Measurements from ENCODE around the gene KRTAP10-1.
"Not testable (repeated sequence)": the region's sequence is repeated elsewhere in the genome, so short reads cannot be mapped to it uniquely, and the experiment has no call there.

Gene KRTAP10-1

DNA sequence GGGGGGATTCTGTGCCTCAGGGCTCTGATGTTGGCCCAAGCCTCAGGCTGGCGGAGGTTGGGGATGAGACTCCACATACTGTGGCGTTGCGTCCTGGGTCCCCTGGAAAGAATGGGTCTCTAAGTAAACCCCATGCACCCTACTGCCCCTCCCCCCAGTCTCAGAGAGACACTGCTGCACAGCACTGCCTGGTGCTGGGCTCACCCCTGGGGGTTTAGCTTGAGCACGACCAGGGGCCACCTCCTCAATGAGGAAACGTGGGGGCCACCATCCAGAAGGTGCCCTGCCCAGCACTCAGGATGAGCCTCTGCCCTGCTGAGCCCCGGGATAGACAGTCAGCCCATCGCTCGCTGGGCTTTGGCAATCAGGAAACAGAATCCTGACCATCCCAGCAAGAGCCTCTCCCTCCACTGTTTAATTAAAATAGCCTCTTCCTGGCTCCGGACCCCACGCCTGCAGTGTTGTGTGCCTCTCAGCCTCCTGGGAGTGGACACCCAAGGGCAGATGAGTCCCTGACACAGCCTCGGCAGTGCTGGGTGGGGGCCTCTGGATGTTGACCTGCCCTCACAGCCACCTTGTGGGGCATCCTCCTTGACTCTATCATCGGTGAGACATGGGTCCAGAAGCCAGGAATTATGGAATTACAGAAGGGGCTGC lies 30.0 kb upstream of the KRTAP10-1 start:
- DNase-seq: no peak

DNA sequence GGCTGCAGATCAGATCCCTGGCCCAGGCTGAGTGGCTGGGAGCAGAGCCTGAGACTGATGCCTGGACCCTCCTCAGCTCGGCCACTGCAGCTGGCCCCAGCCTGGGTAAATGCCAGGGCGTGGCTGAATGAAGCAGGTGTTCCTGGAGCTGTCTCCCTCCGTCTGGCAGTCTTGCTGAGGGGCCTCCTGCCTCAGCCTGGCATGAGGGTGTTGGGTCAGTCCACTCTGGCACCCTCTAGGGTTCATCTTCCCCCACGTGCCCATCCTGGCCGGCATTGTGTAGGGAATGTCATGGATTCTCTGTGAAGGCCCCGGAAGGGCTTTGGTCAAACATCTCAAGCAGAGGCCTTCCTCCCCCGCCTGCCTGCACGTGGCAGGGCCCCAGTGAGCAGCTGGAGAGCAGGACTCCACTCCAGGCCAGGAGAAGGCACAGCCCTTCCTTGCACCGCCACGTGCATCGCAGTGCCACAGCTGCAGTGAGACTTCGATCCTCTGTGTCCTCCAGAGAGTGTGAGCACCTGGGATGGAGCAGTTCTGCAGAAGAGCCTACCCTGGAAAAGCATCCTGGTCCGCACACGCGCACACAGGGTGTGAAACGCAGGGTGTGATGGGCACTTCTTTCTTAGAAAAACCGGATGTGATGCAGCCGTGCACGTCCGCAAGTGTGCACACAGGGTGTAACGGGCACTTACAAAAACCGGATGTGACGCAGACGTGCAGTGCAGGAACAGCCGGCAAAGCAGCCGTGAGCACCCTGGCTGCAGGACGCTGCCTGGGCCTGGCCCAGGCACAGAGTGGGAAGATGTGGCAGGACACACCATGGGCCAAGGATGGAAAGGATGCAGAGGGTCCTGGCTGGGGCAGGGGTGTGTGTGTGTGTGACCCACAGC lies 28.9 kb upstream of the KRTAP10-1 start:
- peak; percentile 98 to 99 for DNase-seq

DNA sequence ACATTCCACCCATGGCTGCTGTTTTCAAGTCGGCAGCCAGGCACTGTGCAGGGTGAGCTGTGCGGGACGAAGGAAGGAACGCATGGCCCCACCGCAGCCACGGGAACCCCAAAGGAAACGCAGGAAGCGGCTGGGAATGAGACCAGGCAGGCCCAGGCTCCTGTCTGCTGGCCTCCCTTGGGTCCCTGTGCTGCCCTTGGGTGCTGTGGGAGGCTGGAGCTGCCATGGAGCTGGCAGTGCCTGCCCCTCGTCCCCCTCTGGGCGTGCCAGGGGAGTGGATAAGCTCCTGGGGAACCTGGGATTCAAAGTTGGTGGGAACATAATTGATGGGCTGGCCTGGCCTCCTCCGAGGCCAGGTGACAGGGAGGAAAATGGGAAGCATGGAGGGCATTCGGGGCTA lies 28.3 kb upstream of the KRTAP10-1 start:
- DNase-seq: no peak

DNA sequence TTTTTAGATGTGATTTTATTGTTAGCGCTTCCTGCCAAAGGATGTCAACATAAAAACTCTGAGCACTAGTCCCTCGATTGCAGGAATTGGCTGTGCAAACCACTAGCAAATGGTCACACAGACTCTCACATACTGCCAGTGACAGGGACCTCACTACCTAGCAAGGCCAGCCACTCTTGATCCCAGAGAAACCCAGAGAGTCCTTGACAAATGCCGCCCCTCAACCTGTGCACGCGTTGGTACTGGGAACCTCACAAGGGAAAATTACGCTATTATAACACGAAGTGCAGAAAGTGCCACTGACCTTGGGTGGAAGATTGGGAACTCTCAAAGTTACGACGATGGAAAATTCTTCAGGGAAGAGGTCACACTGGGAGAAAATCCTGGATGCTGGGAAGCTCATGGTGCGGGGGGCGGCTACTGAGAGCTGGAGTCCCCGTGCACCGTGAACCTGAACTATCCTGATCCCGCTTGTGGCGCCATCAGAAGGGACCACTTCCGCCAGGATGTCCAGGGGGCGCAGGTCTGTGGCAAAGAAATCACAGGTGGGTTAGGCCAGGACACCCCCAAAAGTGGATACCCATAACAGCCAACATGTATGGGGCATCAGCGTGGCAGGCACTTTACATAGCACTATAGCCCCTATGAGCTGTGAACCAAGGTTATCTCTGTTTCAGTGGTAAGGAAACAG lies 27.6 kb upstream of the KRTAP10-1 start:
- DNase-seq: no peak

- DNase-seq: no peak
These were observed 26.4 kb upstream of the KRTAP10-1 start for GRCh38 chr21:44566403-44566802.

- DNase-seq: no peak
These were observed 25.0 kb upstream of the KRTAP10-1 start for GRCh38 chr21:44564886-44565598.

DNA sequence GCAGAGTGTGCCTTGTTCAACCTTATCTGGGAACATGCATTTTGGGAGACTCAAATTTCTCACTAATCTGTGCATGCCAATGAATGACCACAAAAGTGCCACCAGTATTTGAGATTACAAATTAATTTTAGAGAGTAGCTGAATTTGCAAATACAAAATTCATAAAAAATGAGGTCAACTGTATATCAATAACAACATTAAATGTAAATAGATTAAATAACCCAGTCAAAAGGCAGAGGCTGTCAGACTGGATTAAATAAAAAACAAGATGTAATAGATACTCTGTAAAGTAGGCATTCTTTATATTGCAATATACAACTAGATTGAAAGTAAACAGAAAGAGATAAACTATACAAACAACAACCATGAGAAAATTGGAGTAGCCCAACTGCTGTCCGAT lies 24.1 kb upstream of the KRTAP10-1 start:
- DNase-seq: no peak

- no peak for DNase-seq
These were observed 18.7 kb upstream of the KRTAP10-1 start, which contains the start of gene KRTAP10-3 for GRCh38 chr21:44558695-44559094. Gene KRTAP10-3 (minus strand): TSS chr21:44558795. CDS start chr21:44558715, 80 bp downstream.

DNA sequence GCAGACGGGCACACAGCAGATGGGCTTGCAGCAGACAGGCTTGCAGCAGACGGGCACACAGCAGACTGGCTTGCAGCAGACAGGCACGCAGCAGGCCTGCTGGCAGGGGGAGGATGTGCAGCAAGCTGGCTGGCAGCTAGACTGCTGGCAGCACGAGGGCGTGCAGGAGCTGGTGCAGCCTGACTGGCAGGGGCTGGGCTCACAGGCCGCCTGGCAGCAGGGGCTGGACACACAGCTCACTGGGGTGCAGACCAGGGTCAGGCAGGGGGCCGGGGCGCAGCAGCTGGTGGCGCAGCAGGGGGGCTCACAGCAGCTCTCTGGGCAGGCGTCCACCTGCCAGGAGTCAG lies 18.3 kb upstream of the KRTAP10-1 start:
- DNase-seq: not testable (repeated sequence)

GRCh38 chr21:44557491-44558328 lies 17.7 kb upstream of the KRTAP10-1 start:
- DNase-seq: no peak

GRCh38 chr21:44556879-44557278 lies 16.9 kb upstream of the KRTAP10-1 start:
- DNase-seq: no peak

DNA sequence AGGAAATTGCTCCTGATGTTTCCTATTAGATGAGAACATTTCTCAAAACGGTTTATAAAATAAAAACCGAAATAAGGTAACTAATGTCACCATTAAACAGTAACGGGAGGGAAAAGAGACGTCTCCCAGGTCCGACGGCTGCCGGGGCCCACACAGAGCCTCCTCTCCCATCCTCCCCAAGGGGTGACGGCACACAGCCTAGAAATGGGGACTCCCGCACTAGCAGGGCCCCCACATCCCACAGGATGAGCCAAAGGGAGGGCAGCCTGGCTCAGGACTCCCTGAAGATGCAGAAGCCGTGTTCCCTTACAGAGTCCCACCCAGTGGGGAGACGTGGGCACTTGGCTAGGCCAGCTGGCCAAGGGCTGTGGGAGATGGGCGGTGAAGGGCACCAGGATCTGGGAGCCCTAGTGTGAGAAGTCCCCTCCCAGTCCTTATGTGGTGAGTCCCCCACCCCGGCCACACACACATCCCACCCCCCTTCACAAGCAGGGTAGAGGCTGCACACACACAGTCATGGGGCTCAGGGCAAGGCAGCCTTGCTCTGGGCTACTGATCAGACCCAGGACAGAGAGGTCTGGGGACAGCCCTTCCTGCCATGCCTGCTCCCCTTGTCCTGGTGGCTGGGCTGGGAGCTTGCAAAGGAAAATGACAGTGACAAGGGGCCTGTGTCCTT lies 15.3 kb upstream of the KRTAP10-1 start:
- DNase-seq: no peak

DNA sequence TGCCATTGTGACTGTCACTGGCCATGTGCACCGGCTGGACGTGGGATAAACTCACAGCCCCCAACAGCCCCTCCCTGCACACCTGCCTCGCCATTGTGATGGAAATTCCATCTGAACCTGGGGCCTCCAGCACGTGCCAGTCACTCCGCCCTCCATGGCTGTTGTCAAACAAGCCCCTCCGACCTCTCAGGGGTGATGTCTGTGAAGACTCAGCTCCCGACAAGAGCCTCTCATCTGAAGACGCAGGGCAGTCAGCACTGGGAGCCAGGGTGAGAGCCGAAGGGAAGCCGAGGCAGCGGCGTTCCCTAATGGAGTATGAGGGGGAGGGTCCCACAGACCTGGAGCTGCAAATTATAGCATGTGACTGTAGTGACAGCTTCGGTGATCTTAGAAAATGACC lies 12.7 kb upstream of the KRTAP10-1 start:
- no peak for DNase-seq

GRCh38 chr21:44552136-44552535 lies 12.1 kb upstream of the KRTAP10-1 start:
- no peak for DNase-seq

GRCh38 chr21:44551340-44551961 lies 11.5 kb upstream of the KRTAP10-1 start, which contains the start of gene KRTAP10-2:
Gene KRTAP10-2 (minus strand): TSS chr21:44551505. CDS start chr21:44551458, 47 bp downstream.
- no peak for DNase-seq

DNA sequence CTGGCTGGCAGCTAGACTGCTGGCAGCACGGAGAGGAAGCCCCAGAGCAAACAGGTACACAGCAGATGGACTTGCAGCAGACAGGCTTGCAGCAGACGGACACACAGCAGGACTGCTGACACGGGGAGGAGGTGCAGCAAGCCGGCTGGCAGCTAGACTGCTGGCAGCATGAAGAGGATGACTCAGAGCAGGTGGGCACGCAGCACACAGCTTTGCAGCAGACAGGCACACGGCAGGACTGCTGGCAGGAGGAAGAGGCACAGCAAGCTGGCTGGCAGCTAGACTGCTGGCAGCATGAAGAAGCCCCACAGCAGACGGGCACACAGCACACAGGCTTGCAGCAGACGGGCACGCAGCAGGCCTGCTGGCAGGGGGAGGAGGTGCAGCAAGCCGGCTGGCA lies 10.8 kb upstream of the KRTAP10-1 start:
- no peak for DNase-seq

DNA sequence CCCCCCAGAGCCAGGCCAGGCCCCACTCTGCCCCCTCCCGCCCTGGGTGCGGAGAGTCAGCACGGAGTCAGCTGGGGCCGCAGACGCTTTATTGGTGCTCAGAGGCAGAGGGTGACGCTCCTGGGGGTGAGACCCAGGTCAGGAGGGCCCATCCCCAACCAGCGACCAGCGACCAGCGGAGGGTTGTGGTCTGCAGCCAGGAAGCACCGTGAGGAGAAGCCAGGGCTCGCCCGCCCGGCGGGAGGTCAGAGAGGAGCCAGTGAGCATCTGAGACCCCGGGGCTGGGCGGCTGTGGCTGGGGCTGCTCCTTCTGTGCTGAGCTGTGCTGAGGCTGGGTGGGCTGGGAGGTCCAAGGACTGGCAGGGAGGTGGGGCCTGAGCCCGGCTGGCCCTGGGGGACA lies 10.3 kb upstream of the KRTAP10-1 start:
- DNase-seq: not testable (repeated sequence)

DNA sequence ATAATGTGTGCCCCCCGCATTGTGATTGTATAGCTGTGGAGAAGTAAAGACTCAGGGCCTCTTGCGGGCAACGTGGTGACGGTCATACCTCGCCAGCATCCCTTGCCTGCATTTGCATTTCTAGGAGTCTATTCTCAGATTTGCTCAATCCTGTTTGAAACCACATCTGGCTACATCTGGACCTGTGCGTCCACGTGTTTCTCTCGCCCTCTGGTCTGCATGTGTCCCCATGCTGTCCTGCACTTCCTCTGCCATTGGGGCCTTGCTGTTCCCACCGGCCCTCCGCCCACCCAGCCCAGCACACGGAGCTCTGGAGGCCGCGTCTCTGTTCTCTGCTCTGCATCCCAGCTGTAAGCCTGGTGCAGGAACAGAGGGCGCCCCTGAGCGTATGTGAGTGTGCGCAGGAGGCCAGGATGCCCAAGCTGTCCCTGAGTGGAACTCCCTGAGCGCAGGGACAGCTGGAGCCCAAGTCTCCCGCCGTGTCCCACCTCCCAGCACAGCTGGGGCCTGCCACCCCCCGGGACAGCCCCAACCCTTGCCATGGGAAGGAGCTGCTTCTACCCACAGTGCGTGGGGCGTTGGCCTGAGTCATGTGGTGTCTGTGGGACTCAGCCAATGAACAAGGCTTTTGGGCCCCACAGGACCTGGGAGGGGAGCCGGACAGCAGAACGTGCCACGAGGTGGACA lies 9.7 kb upstream of the KRTAP10-1 start:
- DNase-seq: no peak

- no peak for DNase-seq
These were observed 8.9 kb upstream of the KRTAP10-1 start for GRCh38 chr21:44548922-44549321.

GRCh38 chr21:44548381-44548780 lies 8.4 kb upstream of the KRTAP10-1 start:
- DNase-seq: no peak

Data from SHP77 (cell line).